HG03066 (cell line): ENCODE data around the gene TMEM132C.

Source experiments
- ATAC-seq: cut with Tn5 transposase; IDR thresholded peaks from one replicate; pipeline ENCODE4 v1.9.1; 2021; ENCODE audit warnings: low read depth; ENCODE audit not compliant: unreplicated experiment

TMEM132C gene

DNA sequence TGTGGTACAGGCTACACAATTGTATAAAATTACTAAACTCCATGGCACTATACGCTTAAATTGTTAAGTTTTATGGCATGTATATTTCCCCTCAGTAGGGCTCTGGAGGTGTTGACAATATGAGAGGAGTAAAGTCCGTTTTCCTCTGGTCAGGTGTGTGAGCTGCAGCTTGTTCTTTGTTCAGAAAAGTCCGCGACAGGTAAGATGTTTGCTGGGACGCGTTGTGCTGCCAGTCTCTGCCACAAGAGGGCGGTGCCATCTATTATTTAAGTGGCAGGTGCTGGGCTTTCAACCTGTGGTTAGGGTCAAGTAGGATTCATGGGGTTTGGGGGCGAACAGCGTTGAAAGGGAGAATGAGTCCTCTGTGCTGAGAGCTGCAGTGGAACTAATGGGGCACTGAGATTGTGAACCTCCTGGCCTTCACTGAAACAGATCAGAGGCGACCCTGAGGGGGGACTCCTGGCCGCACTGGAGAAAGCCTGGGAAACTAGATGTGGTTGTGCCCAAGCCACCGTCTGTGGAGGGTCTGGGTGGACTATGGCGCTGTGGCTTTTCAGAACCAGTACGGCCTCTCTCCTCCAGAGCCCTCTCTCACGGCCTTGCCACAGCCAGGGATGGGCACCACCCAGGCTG lies 377.8 kb downstream of the TMEM132C start:
- ATAC-seq = no peak

DNA sequence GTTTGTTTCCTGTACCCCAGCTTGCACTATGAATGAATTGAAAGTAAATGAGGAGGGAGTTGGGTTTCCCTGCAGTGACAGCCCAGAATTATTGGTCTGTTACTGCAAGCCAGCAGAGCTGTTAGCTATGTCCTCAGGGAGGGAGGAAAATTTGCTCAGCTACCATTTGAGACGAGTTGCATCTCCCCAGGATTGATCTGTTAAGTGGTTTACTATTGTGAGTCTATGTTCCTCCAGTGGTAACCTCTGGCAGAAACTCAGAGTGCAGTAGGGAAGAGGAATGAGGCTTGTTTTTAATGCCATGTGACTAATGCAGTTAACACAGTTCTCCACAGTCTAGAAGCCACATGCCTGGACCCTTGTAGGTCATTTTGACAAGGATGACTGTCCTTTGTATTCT lies 382.9 kb downstream of the TMEM132C start:
- ATAC-seq = no peak

DNA sequence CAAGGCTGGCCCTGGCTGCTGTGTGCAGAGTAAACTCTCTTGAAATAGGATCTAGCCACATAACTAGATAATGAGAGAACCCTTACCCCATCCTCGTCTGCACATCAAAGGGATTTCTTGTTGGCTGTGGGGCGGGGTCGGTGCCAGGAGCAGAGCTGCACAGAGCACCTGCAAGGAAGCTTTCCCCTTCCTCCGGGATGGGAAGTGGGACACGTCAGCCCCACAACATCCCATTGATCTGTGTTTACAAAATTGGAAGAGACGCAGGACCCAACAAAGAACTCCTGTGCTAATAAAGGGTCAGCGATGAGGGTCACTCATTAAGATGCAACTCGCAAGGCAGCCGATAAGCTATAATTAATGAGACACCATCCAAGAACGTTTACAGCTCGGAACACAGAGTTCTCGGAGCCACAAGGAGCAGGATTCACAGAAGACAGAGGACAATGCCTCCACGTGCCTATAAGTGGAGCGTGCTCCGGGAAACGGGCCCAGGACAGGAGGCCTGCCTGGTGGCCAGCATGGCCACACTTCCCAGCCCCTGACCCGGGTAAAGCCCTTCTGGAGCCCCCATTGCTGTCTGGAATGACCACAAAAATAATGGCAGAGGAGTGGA lies 385.3 kb downstream of the TMEM132C start:
- no peak for ATAC-seq

- ATAC-seq = no peak
Observed at GRCh38 chr12:128654468-128654867, 387.5 kb downstream of the TMEM132C start.

DNA sequence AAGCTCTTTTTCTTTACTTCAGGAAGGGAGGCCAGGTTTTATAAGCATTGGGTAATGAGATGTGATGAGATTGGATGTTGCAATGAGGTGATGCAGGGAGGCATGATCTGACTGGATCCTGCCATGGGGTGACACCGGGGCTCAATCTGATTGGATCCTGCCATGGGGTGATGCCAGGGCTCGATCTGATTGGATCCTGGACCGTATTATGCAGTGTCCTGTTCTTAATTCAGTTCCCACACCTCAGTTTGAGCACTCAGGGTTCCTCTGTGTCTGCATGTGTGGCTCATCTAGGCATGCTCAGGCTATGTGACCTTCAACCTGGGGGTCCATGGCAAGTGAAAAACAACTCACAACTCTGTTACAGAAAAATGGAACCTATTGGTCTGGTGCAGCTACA lies 390.4 kb downstream of the TMEM132C start:
- no peak for ATAC-seq

- no peak for ATAC-seq
Observed at GRCh38 chr12:128660532-128661225, 393.7 kb downstream of the TMEM132C start.

DNA sequence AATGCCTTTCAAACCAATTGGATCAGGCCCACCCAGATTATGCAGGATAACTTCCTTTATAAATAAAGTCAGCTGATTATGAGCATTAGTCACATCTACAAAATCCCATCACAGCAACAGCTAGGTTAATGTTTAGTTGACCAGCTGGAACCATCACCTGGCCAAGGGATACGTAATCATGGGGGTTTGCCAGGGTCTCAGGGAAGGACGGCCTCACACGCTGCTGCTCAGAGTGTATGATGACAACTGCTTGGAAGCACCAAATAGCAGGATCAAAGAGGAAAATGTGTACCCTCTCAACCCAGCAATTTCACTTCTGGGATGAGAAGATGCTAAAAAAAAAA lies 394.2 kb downstream of the TMEM132C start:
- no peak for ATAC-seq

DNA sequence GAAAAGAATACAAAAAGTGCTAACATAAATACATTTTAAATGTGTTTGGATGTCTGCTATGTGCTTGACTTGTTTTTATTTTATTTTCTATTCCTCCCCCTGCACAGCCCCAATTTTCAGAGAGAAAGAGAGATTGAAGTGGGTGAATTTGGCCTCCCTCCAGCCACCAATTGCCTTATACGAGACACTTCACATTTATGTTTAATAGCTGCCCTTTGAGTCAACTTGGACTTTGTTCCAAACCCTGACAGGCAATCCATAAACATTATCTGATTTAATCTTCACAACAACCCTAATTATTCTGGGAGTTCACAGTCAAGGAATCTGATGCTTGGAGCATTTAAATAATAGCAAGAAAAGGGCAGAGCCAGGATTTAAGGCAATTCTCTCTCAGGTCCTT lies 395.1 kb downstream of the TMEM132C start:
- no peak for ATAC-seq

GRCh38 chr12:128664501-128664900 lies 397.5 kb downstream of the TMEM132C start:
- no peak for ATAC-seq

DNA sequence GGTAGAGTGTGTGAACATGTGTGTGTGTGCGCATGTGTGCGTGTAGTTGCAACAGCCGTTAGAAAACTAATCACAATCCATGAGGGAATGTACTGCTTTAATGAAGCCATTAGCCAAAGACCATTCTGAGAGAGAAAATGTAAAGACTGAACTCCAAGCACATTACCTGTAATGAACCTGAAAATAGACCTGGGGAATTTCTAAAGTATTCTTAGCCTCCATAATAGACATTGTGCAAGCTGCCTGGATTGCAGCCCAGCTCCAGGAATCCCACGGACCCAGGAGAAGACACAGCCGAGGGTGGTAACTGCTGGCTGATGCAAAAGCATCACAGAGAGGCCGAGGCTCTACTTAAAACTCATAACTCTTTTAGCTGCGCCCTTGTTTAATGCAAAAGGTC lies 400.2 kb downstream of the TMEM132C start:
- ATAC-seq = no peak

- no peak for ATAC-seq
Observed at GRCh38 chr12:128671528-128672042, 404.6 kb downstream of the TMEM132C start.

GRCh38 chr12:128672428-128672827 lies 405.5 kb downstream of the TMEM132C start:
- ATAC-seq = no peak

DNA sequence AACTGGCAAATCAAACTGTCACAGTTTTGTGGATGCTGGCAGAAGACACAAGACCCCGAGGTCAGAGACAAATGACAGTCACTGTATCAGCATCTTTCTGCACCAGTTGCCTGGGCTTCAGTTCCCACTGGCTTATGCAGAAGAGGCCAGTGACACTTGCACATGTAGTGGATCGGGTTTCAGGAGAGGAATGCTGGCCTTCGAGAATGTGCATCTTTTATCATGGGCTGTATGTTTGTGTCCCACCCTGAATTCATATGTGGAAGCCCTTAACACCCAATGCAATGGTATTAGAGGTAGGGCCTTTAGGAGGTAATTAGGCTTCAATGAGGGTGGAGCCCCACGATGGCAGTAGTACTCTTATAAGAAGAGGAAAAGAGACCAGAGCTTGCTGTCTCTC lies 405.9 kb downstream of the TMEM132C start:
- no peak for ATAC-seq

DNA sequence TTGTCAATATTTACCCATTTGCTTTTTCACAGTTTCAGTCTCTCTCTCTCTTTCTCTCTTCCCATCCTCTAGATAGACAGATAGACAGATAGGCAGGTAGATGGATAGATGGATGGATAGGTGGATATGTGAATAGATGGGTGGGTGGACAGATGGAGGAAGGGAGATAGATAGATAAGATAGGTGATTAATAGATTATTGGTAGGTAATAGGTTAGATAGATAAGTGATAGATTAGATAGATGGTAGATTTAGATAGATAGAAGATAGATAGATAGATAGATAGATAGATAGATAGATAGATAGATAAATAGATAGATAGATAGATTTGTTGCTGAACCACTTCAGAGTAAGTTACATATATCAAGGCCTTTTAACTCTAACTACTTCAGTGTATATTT lies 408.6 kb downstream of the TMEM132C start:
- ATAC-seq = no peak

DNA sequence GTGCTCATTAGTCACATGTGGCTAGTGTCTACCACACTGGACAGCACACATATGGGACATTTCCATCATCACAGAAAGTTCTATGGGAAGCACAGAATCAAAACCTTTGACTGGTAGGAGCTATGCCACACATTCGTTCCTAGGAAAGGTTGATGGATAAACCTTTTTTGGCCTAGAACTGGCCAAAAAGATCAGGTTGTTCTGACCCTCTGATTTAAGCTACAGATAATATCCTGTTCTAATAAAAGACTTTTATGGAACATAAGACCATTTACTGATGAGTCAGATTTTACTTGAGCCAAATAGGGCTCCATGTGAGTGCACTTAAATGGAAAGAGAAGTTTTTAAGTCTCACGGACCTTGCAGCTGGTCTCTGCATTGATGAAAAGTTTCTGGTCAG lies 413.6 kb downstream of the TMEM132C start:
- no peak for ATAC-seq

DNA sequence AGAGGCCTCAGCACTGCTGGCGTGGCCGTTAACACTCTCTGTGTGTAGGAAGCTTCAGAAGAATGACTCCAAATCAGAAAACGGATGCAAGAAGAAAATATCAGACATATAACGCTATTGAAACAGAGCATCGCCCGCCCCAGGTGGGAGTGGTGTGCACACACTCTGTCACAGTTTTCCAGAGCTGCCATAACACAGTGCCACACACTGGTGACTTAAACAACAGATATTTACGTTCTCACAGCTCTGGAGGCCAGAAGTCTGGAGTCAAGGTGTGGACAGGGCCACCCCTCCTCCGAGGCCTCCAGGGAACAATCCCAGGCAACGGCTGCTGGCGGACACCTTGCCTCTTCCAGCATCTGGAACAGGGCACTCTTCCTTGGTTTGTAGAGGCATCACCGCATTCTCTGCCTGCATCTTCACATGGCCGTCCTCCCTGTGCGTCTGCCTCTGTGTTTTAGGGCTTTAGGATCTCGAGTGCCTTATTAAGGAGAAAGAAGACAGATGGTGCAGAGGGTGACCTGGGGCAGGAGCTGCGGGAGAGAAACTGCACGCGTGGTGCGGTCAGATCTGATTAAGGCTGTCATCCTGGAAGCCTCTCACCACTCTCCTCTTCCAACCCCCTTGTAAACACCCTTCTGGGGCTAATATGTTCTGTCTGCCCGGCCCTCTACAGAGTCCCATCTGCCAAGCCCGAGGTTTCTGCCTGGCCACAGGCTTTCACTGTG lies 415.7 kb downstream of the TMEM132C start:
- no peak for ATAC-seq

GRCh38 chr12:128684352-128684751 lies 417.4 kb downstream of the TMEM132C start:
- no peak for ATAC-seq

- no peak for ATAC-seq
Observed at GRCh38 chr12:128685903-128686475, 419.0 kb downstream of the TMEM132C start.

GRCh38 chr12:128687851-128688250 lies 420.9 kb downstream of the TMEM132C start:
- no peak for ATAC-seq

DNA sequence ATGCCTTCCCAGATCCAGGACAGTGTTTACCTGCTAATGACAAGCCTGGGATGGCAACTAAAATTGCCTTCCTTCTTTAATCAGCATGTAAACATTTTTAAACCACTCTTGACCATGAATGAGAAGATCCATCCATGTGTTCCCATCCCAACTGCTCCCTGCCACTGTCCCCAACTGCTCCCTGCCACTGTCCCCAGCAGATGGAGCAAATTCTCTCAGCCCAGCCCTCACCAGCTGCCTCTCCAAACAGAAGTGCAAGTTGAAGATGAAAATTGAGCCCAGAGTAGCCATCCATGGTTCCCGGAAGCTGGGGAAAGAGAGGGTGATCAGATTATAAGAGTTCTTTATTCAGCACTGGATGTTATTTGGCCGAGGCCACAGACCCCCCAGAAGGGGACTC lies 423.7 kb downstream of the TMEM132C start:
- ATAC-seq = no peak

DNA sequence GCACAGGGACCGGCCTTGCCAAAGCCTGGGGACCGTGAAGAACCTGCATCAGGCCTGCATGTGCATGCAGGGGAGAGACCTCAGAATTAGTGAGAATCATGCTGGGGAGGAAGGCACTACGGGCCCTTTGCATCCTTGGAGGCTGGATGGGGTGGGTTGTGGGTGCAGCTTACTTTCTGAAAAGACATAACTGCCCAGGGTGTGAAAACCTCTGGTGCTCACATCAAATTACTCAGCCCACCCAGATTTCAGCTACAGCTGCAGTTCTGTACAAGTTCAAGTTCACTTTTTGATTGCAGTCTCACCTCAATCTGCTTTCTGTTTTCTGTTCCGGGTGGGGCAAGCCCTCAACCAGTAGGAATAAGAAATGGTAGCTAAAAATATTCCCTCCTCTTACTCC lies 426.1 kb downstream of the TMEM132C start:
- ATAC-seq = no peak
